DMS153 treated with DMSO at 0.1 percent for 48 hours (cell line): Measurements from ENCODE around the gene ZNHIT2.

Source experiments
- DNase-seq: peaks from one replicate; lab custom pipeline; 2025; ENCODE audit not compliant: unreplicated experiment; lab: John Stamatoyannopoulos, UW

The ZNHIT2 gene

GRCh38 chr11:65134952-65135632 lies 17.6 kb upstream of the ZNHIT2 start:
- peak; percentile 97 for DNase-seq

- DNase-seq, result no peak
Observed at GRCh38 chr11:65134240-65134951, 16.9 kb upstream of the ZNHIT2 start, which contains the start of gene SYVN1. SYVN1 (minus strand) TSS chr11:65134519; CDS start chr11:65133601, 918 bp downstream.

DNA sequence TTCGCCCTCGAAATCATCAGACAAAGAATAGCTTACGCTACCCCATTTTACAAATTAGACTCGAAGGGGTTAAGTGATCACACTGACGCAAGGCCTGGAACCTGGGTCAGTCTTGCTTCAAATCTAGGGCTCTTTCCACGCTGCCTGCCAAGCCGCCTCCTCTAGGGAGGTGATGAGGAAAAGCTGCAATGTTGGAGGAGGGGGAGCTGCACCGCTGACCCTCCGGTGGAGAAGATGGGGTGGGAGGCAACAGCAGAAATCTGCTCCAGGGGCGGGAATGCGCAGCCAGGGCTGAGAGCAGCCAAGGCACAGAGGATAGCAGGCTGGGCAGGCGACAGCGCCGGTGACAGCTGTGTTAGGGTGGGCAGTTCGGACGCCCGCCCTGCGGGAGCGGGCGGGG lies 16.2 kb upstream of the ZNHIT2 start:
- DNase-seq, result no peak

GRCh38 chr11:65132988-65133700 lies 15.6 kb upstream of the ZNHIT2 start:
- no peak for DNase-seq

DNA sequence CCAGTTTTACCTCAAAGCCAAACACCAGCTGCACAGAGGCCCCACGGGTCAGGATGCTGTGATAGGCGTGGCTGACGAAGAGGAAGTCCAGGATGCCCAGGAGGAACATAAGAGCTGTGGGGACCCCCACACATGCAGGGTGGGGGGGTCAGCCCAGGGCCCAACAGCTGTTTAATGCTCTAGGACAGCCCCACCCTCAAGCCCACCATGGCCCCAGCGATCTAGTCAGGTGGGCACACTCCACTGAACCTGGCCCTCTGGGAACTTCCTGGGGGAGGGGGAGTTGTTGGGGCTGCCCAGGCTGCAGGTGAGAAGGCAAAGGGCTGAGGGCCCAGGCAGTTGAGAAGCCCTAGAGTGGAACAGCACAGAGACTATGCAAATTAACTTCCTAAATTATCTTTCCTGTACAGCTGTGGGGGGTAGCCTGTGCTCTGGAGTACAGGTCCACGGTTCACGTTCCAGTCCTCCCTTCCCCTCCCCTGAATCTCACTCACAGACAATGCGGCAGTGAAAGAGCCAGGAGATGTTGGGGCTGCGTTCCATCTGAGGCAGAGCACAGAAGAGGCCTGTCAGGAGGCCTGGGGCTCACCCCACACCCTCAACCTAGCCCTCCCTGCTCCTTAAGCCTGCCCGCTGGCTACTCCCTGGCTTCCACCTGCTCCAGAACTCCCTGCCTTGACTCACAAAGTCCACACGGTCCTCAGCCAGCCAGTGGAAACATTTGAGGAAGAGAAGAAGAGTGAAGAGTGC lies 14.9 kb upstream of the ZNHIT2 start:
- no peak for DNase-seq

DNA sequence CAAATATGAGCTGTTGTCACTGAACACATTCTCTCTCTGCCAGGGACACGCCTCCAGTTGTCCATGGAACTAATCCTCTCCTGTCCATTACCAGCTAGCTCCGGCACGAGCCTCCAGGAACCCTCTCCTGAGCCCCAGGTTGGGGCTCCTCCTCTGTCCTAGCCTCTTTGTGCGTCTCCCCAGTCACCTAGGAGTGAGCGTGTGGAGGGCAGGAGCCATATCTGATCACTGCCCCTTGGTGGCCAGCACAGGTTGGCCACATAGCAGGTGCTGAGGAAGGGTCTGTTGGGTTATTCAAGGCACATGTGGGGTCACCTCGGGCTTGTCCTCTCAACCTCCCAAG lies 14.4 kb upstream of the ZNHIT2 start:
- no peak for DNase-seq

DNA sequence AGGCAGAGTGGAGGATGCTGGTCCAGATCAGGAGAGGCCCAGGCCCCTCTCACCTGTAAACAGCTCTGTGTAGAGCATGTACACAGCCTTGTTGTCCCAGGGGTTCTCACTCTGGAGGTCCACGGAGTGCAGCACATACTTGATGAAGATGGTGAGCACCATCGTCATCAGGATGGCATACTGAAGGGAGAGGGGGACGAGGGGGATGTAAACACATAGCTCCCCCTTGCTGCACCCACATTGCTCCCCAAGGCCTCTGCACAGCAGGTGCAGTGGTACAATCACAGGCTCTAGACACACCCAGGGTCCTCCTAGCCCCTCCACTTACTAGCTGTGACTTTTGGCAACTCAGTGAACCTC lies 13.9 kb upstream of the ZNHIT2 start:
- DNase-seq, result no peak

- no peak for DNase-seq
Observed at GRCh38 chr11:65130631-65131416, 13.3 kb upstream of the ZNHIT2 start.

DNA sequence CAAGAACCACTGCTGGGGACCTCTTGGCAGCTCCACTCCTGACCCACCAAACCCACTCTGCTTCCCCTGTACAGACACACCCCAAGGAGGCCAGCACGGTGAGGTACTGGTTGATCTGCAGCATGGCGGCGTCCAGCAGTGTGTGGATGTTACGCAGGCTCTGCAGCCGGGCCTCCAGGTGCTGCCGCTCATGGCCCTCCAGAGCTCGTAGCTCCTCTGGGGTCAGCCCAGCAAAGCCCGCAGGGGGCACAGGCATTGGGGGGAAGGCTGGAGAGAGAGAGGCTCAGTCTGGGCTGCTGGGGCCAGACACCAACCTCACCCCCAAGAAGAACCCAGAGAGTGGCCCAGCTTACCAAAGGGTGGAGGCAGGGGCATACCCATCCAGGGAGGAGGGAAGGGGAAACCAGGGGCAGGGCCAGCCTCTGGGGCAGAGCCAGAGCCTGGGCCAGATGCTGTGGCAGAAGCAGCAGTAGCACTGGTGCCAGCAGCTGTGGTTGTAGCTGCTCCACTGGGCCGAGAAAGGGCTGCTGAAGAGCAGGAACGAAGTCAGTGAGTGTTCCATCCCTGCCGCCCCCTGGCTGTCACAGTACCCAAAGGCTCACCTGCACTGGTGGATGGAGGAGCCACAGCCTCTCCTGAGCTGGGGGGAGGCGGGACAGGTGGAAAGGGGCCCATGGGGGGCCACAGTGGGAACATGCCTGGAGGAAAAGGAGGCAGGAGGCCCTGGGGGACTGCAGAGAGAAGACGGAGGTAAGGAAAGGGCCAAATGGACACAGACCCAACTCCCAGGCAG lies 12.3 kb upstream of the ZNHIT2 start:
- DNase-seq, result no peak

DNA sequence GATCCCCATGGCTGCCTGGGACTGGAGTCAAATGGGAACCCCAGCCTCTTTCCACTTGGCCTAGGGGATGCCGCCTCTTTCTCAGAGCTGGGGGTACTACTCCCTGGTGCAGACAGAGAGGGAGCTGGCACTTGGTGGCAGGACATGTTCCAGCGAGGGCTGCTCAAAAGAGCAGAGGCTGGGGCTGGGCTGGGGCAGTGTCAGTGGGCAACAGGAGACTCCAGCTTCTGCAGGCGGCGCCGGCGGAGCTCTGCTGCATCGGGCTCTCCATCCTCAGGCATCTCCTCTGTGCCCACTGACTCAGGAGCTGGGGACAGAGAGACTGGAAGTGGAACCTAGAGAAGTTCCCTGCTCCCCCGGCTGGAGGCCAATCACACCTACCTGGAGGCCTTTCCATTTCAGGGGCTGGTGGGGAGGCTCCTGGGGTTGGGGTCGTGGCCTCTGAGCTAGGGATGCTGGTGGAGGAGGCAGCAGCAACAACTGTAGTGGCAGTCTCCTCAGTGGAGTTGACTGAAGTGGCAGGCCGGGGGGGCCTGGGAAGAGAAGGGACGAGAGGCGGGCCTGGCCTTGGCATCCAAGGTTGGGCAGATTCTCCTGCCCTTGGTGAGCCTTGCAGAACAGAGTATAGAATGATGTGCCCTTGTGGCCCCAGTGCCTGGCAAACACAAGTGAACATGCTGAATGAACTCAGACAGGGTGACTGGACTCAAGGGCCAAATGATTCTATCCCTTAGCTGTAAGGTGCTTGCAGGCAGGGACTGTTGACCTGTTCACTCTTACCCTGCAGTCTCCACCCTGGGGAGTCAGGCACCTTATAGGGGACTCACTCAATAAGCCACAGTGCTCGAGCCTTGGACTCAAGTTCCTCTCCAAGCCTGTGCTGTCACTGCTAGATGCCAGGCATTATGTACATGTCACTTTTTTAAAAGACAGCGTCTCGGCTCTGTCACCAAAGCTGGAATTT lies 11.0 kb upstream of the ZNHIT2 start:
- no peak for DNase-seq

DNA sequence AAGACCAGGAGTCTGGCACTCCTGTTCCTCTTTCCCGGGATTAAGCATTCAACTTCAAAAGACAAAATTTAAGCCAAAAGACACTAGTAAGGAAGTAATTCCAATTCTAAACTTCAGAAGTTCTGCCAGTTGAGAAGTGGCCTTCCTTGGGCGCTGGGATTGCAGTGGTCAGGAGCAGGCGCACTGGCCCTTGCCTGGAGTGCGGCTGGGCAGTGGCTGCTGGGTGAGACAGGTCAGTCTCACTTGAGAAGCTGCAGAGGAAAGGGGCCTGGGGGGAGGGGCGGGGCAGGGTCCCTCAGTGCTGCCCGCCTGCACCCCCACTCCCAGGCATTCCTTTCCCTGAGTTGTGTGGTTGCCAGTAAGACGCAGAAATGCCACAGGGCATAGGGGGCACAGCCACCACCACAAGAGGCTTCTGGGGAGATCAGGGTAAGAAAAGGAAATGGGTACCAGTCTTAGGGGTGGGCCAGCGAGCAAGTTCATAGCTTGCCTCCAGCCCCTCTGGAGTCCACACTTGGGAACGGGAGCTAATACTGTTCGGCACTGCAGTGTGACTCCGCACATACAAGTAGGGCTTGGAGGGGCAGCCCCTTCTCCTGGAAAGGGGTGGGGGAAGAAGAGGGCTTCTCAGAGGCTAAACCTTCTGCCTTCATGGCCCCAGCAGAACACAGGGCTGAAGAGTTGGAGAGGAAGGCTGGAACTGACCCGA lies 10.1 kb upstream of the ZNHIT2 start:
- no peak for DNase-seq

DNA sequence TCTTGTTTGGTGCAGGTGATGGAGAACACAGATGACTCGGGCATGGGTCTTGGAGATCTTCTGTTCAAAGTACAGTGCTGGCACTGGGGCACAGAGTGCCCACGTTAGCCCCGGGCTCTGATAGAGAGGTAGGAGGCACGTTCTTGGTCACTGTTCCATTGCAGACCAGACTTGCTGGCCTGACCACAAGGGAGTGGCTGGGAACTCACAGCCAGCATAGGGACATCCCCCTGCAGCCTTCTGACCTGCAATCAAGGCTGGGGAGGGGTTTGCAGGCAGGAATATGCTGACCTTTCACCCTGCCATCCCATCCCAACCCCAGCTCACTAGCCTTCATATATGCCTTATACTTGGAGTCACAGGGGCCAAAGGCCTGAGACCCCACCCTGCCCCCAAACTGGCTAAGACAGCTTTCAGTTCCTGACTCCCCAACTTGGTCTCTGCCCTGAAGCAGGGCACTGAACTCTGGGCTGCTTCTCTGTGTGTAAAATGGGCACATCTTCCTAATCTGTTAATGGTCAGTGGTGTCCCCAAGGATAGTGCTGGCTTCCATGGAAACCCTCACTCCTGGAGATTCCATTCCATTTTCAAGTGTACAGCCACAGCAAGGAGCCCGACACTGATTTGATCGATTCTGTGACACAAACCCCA lies 9.2 kb upstream of the ZNHIT2 start:
- no peak for DNase-seq

GRCh38 chr11:65125197-65126056 lies 7.9 kb upstream of the ZNHIT2 start:
- DNase-seq, result no peak

DNA sequence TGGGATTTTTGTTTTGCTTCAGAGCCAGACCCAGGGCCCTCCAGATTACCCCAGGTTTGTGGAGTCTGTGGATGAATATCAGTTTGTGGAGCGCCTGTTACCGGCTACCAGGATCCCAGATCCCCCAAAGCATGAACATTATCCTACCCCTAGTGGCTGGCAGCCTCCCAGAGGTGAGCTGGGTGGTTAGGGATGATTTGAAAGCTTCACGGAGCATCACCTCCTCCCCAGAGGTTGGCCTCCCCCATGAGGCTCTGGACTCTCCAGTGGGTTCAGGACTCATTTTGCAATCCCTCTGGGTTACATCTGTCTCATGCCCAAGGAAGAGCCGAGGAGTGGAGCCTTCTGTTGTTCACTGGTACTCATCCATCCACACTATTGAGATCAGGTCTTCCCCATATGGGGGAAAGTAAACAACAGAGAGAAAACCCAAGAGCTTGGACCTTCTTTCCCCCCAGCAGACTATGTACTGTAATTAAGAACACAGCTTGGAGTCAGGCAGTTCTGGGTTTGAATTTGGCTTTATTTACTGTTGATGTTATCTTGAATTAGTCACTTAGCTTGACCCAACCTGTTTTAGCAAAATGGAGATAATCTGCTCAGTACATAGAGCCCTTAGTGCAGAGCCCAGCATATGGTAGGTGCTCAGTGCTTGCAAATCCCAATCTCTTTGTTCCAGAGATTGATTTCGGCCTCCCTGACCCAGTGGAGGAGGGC lies 7.1 kb upstream of the ZNHIT2 start:
- DNase-seq, result no peak

GRCh38 chr11:65121865-65122696 lies 4.6 kb upstream of the ZNHIT2 start, which contains the start of the genes FAU and MRPL49:
FAU (minus strand) TSS chr11:65122134; CDS start chr11:65121813, 321 bp downstream.
MRPL49 (plus strand) TSS chr11:65122321; CDS start chr11:65122347, 26 bp downstream.
- DNase-seq, result peak; percentile 98
